Stimulated activated CD8-positive, alpha-beta memory T cell treated with anti-CD3 and anti-CD28 coated beads, Interleukin-7, amount 100 ng/mL, for 4 hours (primary cell): ENCODE results near the gene SMARCAD1.
A peak's percentile ranks its signal among the peaks of the same experiment; 100 is the strongest.

Source experiments
- DNase-seq, 2 donors: peaks; one replicate each; pipeline ENCODE4 v3.0.0-alpha.2; 2020; ENCODE audit warnings: low read depth in 2 of 2

Gene SMARCAD1

DNA sequence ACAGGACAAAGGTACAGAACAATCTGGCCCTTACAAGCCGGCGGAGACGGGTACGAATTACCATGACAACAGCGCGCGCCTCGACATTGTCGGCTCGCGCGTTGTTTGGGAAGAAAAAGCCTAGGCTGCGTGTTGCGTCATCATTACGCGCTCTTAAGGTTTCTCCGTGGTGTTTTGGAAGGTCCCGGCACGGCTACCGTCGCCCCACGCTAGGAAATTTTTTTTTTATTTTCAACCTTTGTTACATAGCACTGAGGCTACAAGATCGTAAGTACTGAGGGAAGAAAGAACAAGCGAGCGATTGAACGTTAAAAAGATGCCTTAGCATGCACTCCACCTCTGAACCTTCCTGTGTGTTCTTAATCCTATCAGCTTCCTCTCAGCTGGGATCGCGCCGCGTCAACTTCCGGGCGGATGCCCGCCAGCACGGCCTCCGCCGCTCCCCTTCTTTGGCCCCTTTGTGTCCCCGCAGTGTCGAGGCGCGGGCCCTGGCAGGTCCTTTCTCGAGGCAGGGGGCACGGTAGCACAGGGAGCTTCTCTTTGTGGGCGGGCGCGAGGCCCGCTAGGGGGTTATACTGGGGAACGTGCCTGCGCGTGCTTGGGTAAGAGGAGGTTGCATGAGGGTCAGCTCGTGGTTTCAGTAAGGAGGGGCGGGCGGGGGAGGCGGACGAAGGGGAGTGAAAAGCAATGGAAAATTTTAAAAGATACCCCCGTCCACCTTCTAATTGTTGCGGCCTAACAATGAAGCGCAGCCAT lies at the start of gene SMARCAD1:
SMARCAD1 (plus strand) TSS at position 397 of the 756 bp plus-strand sequence. CDS start 530 bp downstream, outside the sequence.
- DNase-seq: peak; percentile 80 to 81

DNA sequence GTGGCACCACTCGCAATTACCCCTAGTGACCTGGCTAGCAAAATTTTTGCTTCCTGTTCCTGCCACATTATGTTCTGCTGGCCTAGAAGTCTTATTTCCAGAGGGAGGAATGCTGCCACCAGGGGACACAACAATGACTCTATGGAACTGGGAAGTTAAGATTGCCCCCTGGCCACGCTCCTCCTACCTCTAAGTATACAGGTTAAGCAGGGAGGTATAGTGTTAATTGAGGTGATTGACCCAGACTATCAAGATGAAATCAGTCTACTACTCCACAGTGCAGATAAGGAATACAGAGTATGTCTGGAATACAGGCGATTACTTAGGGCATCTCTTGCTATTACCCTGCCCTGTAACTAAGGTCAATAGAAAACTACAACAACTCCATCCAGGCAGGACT lies 48.8 kb upstream of the SMARCAD1 start:
- no peak for DNase-seq

DNA sequence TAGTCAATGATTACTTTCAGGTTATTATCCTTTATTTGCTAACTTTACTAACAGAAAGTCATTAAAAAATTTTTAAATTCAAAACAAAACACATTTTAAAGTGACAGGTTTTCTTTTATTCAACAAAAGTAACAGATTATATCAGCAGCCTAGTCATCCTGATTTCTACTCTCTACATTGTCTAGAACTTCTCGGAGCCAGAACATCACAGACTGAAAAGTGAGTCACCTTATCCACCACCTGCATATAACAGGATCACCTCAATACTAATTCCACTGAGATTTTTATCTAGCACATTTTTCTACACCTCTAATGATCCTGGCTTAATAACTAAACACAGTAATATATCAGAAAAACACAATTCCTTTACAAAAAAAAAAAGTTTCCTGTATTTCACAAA lies 47.9 kb upstream of the SMARCAD1 start:
- DNase-seq: no peak

- DNase-seq: no peak
Observed at GRCh38 chr4:94160774-94161173, 46.9 kb upstream of the SMARCAD1 start.

DNA sequence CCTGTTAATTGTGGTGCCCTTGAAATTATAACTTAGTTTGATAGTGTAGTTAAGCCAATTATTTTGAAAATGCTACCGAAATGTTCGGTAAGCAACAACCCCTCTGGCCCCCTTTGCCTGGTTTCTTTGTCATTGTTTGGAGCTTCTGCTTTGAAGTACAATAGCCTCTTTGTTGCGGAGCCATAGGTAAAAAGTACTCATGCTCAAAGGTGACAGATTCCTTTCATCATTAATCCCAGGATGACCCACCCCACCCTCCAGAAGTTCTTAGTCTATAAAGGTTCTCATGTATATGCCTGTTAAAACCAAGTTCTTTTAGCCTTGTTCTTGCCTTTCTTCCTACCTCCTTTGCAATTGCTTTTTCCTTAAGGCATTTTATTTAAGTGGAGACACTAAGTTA lies 42.4 kb upstream of the SMARCAD1 start:
- DNase-seq: no peak

DNA sequence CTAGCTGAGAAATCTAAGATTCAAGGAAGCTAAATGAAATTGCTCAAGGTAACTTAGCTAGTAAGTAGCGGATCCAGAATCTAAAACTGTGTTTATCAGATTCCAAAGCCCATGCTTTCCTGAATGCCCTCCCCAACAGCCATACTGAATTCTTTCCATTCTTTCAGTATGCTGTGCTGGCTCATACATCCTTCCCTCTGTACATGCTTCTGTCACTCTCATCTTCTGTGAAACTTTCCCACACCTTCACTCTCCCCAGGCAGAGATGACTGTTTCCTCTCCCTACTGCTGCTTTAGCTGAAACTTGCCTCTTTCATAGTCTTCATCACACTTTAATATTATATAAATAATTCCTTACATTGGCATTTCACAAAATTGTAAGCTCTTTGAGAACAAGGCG lies 39.3 kb upstream of the SMARCAD1 start:
- DNase-seq: no peak

- DNase-seq: no peak
Observed at GRCh38 chr4:94169803-94170372, 37.8 kb upstream of the SMARCAD1 start.

GRCh38 chr4:94171616-94172015 lies 36.0 kb upstream of the SMARCAD1 start:
- DNase-seq: no peak

- DNase-seq: no peak
Observed at GRCh38 chr4:94175553-94176261, 32.0 kb upstream of the SMARCAD1 start.

DNA sequence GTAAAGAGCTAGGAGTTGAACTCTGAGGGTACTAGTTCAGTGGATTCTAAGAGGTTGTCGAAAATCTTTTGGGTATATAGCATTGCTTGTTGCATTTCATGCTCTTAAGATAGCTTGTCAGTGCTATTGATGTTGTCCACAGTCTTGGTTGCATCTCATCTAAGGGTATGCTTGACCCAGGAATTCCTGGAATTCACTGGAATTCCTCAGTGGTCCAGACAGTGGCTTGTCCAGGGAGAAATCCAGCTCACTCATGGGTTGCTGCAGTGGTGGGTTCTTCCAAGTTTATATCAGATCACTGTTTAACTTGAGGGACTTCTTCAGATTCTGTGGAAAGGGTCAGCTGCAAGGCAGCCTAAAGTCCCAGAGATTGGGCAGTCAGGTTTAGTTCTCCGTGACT lies 29.8 kb upstream of the SMARCAD1 start:
- no peak for DNase-seq

DNA sequence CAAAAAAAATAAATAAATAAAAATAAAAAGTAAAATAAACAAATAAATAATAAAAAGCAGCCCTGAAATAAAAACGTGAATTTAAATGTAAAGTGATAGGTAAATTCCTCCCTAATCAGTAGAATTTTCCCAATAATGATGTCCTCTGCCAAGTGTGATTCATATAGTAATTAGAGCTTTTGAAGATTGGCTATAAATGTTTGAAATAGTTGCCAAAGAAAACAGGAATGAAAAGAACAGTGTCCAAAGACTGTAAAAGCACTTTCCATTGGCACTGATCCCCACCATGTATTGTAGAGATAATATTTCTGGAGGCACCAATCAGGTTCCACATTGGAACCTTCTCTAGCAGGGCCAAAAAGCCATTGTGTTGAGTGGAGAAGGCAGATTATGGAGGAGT lies 25.9 kb upstream of the SMARCAD1 start:
- no peak for DNase-seq

DNA sequence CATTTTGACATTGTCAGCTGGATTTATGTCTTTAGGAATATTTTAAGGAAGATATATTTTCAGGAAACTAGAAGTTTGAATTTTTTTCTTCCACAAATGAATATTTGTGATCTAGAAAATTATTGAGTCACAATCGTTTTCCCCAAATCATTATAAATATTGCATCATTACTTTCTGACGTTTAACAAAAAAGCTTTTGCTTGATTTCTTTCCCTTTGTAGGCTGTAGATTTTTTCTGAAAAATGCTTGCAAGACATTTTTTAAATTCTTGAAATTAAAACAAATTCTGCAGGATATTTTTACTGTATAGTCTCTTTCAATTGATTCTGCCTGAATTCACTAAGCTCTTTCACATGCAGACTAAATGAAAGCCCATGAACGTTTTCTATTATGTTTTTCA lies 4.9 kb upstream of the SMARCAD1 start:
- no peak for DNase-seq

DNA sequence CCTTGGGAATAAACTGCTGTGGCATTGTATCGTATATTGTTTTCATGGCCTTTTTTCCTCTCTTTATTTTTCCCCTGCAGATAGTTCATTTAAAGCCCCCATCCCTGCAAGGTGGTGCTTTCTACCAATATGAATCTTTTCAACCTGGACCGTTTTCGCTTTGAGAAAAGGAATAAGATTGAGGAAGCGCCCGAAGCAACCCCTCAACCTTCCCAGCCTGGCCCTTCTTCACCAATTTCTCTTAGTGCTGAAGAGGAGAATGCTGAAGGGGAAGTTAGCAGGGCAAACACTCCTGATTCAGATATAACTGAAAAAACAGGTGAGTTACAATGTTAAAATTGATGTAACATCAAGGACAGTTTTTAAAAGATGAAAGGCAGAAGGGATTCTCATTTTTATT lies 601 bp downstream of the SMARCAD1 start:
- no peak for DNase-seq

GRCh38 chr4:94208918-94209317 lies 1.3 kb downstream of the SMARCAD1 start:
- DNase-seq: no peak

DNA sequence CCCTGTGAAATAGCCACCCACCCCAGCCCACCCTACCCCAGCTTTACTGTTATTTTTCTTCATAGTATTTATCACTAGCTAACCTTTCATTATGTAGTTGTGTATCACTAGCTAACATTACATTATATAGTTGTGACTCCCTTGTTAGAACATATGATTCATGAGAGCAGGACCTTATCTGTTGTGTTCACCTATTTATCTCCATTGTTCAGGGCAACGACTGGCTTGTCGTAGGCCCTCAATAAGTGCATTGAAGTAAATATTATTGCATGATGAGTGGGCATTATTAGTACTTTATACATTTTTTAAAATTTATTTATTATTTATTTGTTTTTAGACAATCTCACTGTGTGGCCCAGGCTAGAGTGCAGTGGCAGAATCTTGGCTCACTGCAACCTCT lies 4.2 kb downstream of the SMARCAD1 start:
- DNase-seq: no peak

DNA sequence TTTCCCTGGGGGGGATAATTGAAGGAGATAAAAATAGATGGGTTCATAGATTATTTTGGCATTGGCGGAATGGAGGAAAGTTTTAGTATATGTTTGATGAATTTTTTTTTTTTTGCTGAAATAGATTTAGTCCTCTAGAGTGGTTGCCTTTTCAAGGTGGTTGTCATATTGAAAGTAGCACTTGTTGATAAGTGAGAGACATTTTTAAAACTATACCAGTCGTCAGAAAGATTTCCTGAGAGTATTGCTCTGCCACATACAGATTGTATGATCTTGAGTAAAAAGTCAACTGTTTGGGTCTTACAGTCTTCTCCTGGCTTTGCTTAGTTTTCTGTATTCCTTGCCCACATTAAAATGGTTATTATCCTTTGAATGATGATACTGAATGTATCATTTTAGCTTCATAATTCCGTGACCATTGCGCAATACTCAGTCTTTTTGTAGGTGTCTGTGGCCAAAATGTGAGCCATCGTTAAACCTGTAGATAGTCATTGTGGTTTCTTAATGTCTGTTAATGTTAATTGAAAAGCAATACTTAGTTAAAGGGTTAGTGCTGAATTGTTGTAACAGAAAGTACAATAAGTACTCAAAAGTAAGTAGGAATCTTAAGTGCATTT lies 7.1 kb downstream of the SMARCAD1 start:
- no peak for DNase-seq

GRCh38 chr4:94216394-94216793 lies 8.7 kb downstream of the SMARCAD1 start:
- DNase-seq: no peak

GRCh38 chr4:94219402-94219801 lies 11.7 kb downstream of the SMARCAD1 start:
- DNase-seq: no peak

- DNase-seq: no peak
Observed at GRCh38 chr4:94221916-94222315, 14.3 kb downstream of the SMARCAD1 start.

DNA sequence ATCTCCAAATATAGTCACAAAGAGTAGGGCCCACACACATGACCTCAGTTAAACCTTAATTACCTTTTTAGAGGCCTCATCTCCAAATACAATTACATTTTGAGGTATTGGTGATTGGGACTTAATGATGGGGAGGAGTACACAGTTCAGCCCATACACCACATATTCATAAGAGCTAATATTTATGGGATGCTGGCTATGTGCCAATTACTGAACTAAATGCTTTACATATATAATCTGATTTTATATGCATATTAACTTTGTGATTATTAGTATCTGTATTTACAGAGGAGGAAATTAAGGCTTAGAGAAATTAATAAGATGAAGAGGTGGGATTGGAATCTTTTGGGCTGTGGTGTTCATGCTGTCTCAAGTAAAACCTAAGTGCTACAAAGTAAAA lies 17.8 kb downstream of the SMARCAD1 start:
- no peak for DNase-seq

GRCh38 chr4:94226763-94227162 lies 19.1 kb downstream of the SMARCAD1 start:
- DNase-seq: no peak

- DNase-seq: no peak
Observed at GRCh38 chr4:94228493-94229216, 21.0 kb downstream of the SMARCAD1 start.
